ENCODE results near the gene AATK. TPM values are rescaled to one million over a fixed set of nuclear protein-coding genes. Genes with fewer than 3 reads are reported as not detected.

The AATK gene
- total RNA-seq, 2 donors from 2014 or later = 29.1 to 42.2 TPM

DNA sequence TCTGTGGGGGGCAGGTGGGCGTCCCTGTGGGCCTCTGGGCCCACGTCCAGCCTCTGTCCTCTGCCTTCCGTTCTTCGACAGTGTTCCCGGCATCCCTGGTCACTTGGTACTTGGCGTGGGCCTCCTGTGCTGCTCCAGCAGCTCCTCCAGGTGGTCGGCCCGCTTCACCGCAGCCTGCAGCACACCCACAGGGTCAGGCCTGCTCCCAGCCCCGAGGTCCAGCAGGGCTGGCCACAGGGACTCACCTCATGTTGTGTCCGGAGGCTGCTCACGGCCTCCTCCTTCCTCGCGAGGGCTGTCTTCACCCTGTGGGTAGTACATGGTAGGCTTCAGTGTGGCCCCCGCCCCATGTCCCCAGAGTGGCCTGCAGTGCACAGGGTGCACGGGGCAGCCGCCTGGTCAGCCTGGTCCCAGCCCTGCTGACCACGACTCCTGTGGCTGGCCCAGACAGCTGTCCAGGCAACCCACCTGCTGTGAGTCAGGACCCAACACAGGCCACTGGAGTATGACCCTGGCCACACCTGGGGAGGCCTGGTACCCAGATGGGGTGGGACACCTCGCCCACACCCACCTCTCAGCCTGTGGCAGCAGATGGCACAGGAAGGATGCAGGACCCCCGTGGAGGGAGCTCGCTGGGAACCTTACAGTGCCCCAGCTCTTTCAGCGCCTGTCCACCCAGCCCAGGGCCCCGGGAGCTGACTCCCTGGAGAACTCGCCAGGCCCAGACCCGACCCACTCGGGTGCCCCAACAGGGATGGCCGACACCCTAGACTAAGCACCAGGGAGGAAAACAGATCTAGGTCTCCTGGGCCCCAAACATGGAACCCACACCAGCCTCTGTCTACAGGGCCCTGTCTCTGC lies 23.9 kb upstream of the AATK start:
- peak; percentile 38 for ATAC-seq
- 50 to 79% methylated on average over 1 to 26 of the region's 27 CpGs for WGBS, 2 donors
- Histone ChIP-seq H3K36me3 (replicated peaks in 1 of 2; ENCODE audit: insufficient read depth in 1 of 2, low read depth in 2 of 2) (no peaks in the 10 kb centered on the region), H3K9me3 (no peaks in the 10 kb centered on the region), H3K4me1 (no peaks in the 10 kb centered on the region), H3K4me3 (no peak overlapping the region), H3K27ac (no peak overlapping the region), H3K27me3 (no peaks in the 10 kb centered on the region)
- TF ChIP-seq, protein P1, sequence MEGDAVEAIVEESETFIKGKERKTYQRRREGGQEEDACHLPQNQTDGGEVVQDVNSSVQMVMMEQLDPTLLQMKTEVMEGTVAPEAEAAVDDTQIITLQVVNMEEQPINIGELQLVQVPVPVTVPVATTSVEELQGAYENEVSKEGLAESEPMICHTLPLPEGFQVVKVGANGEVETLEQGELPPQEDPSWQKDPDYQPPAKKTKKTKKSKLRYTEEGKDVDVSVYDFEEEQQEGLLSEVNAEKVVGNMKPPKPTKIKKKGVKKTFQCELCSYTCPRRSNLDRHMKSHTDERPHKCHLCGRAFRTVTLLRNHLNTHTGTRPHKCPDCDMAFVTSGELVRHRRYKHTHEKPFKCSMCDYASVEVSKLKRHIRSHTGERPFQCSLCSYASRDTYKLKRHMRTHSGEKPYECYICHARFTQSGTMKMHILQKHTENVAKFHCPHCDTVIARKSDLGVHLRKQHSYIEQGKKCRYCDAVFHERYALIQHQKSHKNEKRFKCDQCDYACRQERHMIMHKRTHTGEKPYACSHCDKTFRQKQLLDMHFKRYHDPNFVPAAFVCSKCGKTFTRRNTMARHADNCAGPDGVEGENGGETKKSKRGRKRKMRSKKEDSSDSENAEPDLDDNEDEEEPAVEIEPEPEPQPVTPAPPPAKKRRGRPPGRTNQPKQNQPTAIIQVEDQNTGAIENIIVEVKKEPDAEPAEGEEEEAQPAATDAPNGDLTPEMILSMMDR (IDR thresholded peaks at IDR 0.05) = peak in 4 of 7 experiments; percentile 25 to 61 (median 32)
- TF ChIP-seq POLR2A (IDR thresholded peaks at IDR 0.05) = no peak
- DNase-seq = peak in 2 of 4 donors; percentile 32 to 62
- intact Hi-C loops (cut with DNase I) = no loop called here

DNA sequence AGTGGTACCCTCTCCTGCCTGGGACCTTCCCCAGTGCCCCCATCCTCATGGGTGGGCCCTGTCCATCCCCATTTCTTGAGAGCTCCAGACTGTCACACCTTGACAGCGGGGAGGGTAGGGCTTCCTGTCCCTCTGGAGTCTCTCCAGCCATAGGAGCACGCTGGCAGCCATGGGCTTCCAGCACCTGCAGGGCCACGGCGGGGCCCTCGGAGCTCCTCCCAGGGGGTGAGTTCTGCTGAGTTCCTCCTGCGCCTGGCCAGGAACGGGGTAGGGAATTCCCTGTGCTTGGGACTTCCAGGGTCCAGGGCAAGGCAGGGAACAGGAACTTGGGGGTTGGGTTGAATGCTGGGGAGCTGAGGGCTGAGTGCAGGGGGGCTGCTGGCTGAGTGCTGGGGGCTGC lies 23.0 kb upstream of the AATK start:
- no peak for ATAC-seq
- Histone ChIP-seq H3K27me3 (no peaks in the 10 kb centered on the region), H3K4me1 (no peaks in the 10 kb centered on the region), H3K36me3 (replicated peaks in 1 of 2; ENCODE audit: insufficient read depth in 1 of 2, low read depth in 2 of 2) (no peaks in the 10 kb centered on the region), H3K4me3 (no peak overlapping the region), H3K27ac (no peak overlapping the region), H3K9me3 (no peaks in the 10 kb centered on the region)
- intact Hi-C loops (cut with DNase I) = no loop called here
- DNase-seq = no peak
- TF ChIP-seq, protein P1 (IDR thresholded peaks at IDR 0.05) = no peak
- TF ChIP-seq POLR2A (IDR thresholded peaks at IDR 0.05) = no peak
- 91 to 93% methylated on average over 5 to 6 of the region's 7 CpGs for WGBS, 2 donors

DNA sequence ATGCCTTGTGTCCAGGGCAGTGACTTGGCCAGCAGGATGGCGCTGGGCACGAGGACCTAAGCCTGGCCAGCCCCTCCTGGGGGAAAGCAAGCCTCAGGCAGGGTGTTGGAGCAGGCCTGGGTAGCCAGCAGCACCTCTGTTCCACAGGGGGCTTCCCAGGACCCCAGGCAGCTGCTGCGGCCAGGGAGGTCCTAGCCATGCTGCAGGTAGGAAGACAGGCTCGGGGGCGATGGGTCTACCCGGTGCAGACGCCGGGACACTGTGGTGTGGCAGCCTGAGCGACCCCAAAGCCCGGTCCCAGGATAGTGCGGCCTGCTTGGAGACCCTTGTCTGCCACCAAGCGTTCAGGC lies 22.4 kb upstream of the AATK start:
- Histone ChIP-seq H3K36me3 (replicated peaks in 1 of 2; ENCODE audit: insufficient read depth in 1 of 2, low read depth in 2 of 2) (no peaks in the 10 kb centered on the region), H3K27me3 (no peaks in the 10 kb centered on the region), H3K27ac (no peak overlapping the region), H3K9me3 (no peaks in the 10 kb centered on the region), H3K4me3 (no peak overlapping the region), H3K4me1 (no peaks in the 10 kb centered on the region)
- intact Hi-C loops (cut with DNase I) = no loop called here
- TF ChIP-seq POLR2A (IDR thresholded peaks at IDR 0.05) = no peak
- TF ChIP-seq, protein P1 (IDR thresholded peaks at IDR 0.05) = no peak
- DNase-seq (no peak), ATAC-seq (no peak)
- WGBS, 2 donors = 92 to 100% methylated on average over 3 to 12 of the region's 12 CpGs

DNA sequence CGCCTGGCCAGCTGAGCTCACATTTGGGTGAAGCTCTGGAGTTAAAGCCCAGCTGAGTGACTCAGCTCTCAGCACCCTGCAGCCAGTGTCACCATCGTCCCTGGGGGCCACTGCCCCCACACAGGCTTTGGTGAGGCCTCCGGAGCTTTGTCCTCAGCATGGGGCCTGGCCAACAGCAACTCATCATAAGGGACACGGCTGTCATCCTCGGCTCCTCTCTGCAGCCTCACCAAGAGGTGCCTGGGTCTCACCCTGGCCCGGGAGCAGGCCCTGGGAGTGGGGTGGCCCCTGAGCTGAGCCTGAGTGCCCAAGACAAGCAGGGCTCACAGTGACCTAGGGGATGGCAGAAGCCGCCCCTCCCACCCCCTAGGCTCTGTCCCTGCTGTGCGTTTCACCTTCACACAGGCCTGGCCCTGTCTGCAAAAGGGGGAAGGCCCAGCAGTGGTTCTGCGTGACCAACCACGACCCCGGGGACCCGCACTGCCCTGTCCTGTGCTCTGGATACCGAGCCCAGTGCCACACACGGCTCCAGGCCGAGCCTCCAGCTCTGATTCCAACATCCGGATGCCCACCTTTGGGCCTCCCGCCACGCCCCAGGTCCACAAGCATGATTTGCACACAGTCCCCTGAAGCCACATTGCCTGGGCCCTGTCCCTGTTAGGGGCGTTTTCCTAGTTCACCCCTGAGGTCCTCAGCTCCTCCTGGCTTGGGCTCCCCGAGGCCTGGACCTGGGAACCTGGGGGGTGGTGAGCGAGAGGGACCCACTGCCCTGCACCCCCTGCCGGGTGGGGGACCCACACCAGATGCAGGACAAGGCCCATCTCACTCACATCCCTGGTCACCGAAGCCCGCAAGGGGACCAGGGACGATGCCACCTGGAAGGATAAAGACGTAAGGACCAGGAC lies 21.8 kb upstream of the AATK start:
- H3K4me1 ChIP-seq = no peaks in the 10 kb centered on the region
- H3K36me3 ChIP-seq (replicated peaks in 1 of 2; ENCODE audit: insufficient read depth in 1 of 2, low read depth in 2 of 2) = no peaks in the 10 kb centered on the region
- no peak overlapping the region for H3K4me3 ChIP-seq
- TF ChIP-seq, protein P1 (IDR thresholded peaks at IDR 0.05) = no peak
- intact Hi-C loops (cut with DNase I) = no loop called here
- ATAC-seq (no peak), DNase-seq (no peak)
- WGBS, 2 donors = 89 to 99% methylated on average over 10 to 24 of the region's 26 CpGs
- no peaks in the 10 kb centered on the region for H3K27me3 ChIP-seq
- no peak overlapping the region for H3K27ac ChIP-seq
- no peaks in the 10 kb centered on the region for H3K9me3 ChIP-seq
